Activated naive CD4-positive, alpha-beta T cell treated with anti-CD3 and anti-CD28 coated beads for 36 hours (primary cell): Measurements from ENCODE around the gene SELENON. TPM values are rescaled to one million over a fixed set of nuclear protein-coding genes. Genes with fewer than 3 reads are reported as not detected.
"Not testable (repeated sequence)": the region's sequence is repeated elsewhere in the genome, so short reads cannot be mapped to it uniquely, and the experiment has no call there.

ENCODE experiments used
- CTCF ChIA-PET: fragments of 350-600 bp; sonication (Branson Sonifier 250); formaldehyde crosslinking; loops from one replicate; lab custom pipeline; 2021; ENCODE audit warnings: antibody characterized with exemption; lab: Charles Lee
- DNase-seq: peaks from one replicate; pipeline ENCODE4 v3.0.0-alpha.2; 2020
- H3K27ac Mint-ChIP-seq: one replicate; pipeline ENCODE4 v1.8.0; 2021; ENCODE audit warnings: mild to moderate bottlenecking, mixed read lengths
- H3K27me3 Mint-ChIP-seq: one replicate; pipeline ENCODE4 v1.8.0; 2021; ENCODE audit warnings: low read depth, mixed read lengths
- H3K36me3 Mint-ChIP-seq: one replicate; pipeline ENCODE4 v1.8.0; 2021; ENCODE audit warnings: low read depth, mixed read lengths
- H3K4me1 Mint-ChIP-seq: one replicate; pipeline ENCODE4 v1.8.0; 2021; ENCODE audit warnings: low read depth, mixed read lengths
- H3K4me3 Mint-ChIP-seq: one replicate; pipeline ENCODE4 v1.8.0; 2021; ENCODE audit warnings: mild to moderate bottlenecking, moderate library complexity, mixed read lengths
- H3K9me3 Mint-ChIP-seq: one replicate; pipeline ENCODE4 v1.8.0; 2021; ENCODE audit warnings: mixed read lengths
- intact Hi-C: fragments of 100-400 bp; cut with micrococcal nuclease; formaldehyde crosslinking; loops from one replicate; pipeline ENCODE4 v1.15.1; 2023
- total RNA-seq, 2 experiments: library from RNA; stranded (reverse); gene quantifications; one replicate each; pipeline ENCODE4 v1.2.3, GENCODE V29; 2021

SELENON gene
- total RNA-seq, 2 experiments from 2014 or later = 27.8 to 28.6 TPM

- no peak for DNase-seq
- peaks cover 13% of the 10 kb centered on the region for H3K4me1 Mint-ChIP-seq
- H3K27ac Mint-ChIP-seq = no peak overlapping the region
- H3K36me3 Mint-ChIP-seq = peaks cover 33% of the 10 kb centered on the region
- intact Hi-C loops = no loop called here
- H3K27me3 Mint-ChIP-seq = no peaks in the 10 kb centered on the region
- no peak overlapping the region for H3K4me3 Mint-ChIP-seq
- H3K9me3 Mint-ChIP-seq = no peaks in the 10 kb centered on the region
- CTCF ChIA-PET = no interaction called here
These were observed 28.5 kb downstream of the SELENON start for GRCh38 chr1:25828491-25828890.

GRCh38 chr1:25829046-25829445 is 29.1 kb downstream of the SELENON start:
- H3K36me3 Mint-ChIP-seq = peaks cover 35% of the 10 kb centered on the region
- H3K4me1 Mint-ChIP-seq = peaks cover 13% of the 10 kb centered on the region
- H3K27me3 Mint-ChIP-seq = no peaks in the 10 kb centered on the region
- H3K27ac Mint-ChIP-seq = no peak overlapping the region
- intact Hi-C loops = no loop called here
- DNase-seq = no peak
- no peaks in the 10 kb centered on the region for H3K9me3 Mint-ChIP-seq
- CTCF ChIA-PET = interaction anchor here (0.6 kb wide), 2 partner anchors 10 to 309 kb away, joined by 5 to 10 read pairs; no protein-coding TSS in a partner anchor
- H3K4me3 Mint-ChIP-seq = no peak overlapping the region

GRCh38 chr1:25831569-25832196 is 31.7 kb downstream of the SELENON start:
- Mint-ChIP-seq H3K36me3 (peaks cover 37% of the 10 kb centered on the region), H3K4me3 (no peak overlapping the region), H3K4me1 (peaks cover 13% of the 10 kb centered on the region), H3K27ac (no peak overlapping the region), H3K9me3 (no peaks in the 10 kb centered on the region), H3K27me3 (no peaks in the 10 kb centered on the region)
- DNase-seq = no peak
- CTCF ChIA-PET = interaction anchor here (0.9 to 1.4 kb wide), 3 partner anchors 8 to 63 kb away, joined by 3 to 4 read pairs (median 4); no protein-coding TSS in a partner anchor
- intact Hi-C loops = no loop called here

- intact Hi-C loops = no loop called here
- no peak overlapping the region for H3K4me3 Mint-ChIP-seq
- CTCF ChIA-PET = interaction anchor here (0.9 to 1.4 kb wide), 3 partner anchors 7 to 62 kb away, joined by 3 to 4 read pairs (median 4); no protein-coding TSS in a partner anchor
- no peak for DNase-seq
- peaks cover 35% of the 10 kb centered on the region for H3K36me3 Mint-ChIP-seq
- no peaks in the 10 kb centered on the region for H3K27me3 Mint-ChIP-seq
- H3K4me1 Mint-ChIP-seq = peaks cover 13% of the 10 kb centered on the region
- no peak overlapping the region for H3K27ac Mint-ChIP-seq
- no peaks in the 10 kb centered on the region for H3K9me3 Mint-ChIP-seq
These were observed 32.5 kb downstream of the SELENON start for GRCh38 chr1:25832336-25833037.

- CTCF ChIA-PET = no interaction called here
- Mint-ChIP-seq H3K4me1 (peaks cover 13% of the 10 kb centered on the region), H3K27me3 (no peaks in the 10 kb centered on the region), H3K9me3 (no peaks in the 10 kb centered on the region), H3K36me3 (peaks cover 32% of the 10 kb centered on the region), H3K27ac (no peak overlapping the region), H3K4me3 (no peak overlapping the region)
- no peak for DNase-seq
- intact Hi-C loops = no loop called here
These were observed 33.2 kb downstream of the SELENON start for GRCh38 chr1:25833158-25833557.

GRCh38 chr1:25834894-25835293 is 34.9 kb downstream of the SELENON start:
- Mint-ChIP-seq H3K36me3 (peaks cover 20% of the 10 kb centered on the region), H3K4me1 (peaks cover 13% of the 10 kb centered on the region), H3K9me3 (peaks cover under 1% of the 10 kb centered on the region), H3K4me3 (no peak overlapping the region), H3K27me3 (no peaks in the 10 kb centered on the region), H3K27ac (no peak overlapping the region)
- CTCF ChIA-PET = no interaction called here
- intact Hi-C loops = loop anchor here (5.0 kb wide), 1 partner anchor 62 kb away; no protein-coding TSS in a partner anchor
- DNase-seq = no peak

GRCh38 chr1:25836695-25837094 is 36.7 kb downstream of the SELENON start:
- H3K27ac Mint-ChIP-seq = no peak overlapping the region
- H3K9me3 Mint-ChIP-seq = peaks cover 5% of the 10 kb centered on the region
- H3K4me1 Mint-ChIP-seq = peaks cover 8% of the 10 kb centered on the region
- no peak overlapping the region for H3K4me3 Mint-ChIP-seq
- peaks cover 19% of the 10 kb centered on the region for H3K36me3 Mint-ChIP-seq
- no peak for DNase-seq
- intact Hi-C loops = loop anchor here (2.0 to 5.0 kb wide), 2 partner anchors 61 to 162 kb away; partner anchors contain the start of gene PAFAH2
- no peaks in the 10 kb centered on the region for H3K27me3 Mint-ChIP-seq
- CTCF ChIA-PET = interaction anchor here (0.6 kb wide), 1 partner anchor 42 kb away, joined by 3 read pairs; no protein-coding TSS in a partner anchor

- intact Hi-C loops = loop anchor here (2.0 to 5.0 kb wide), 2 partner anchors 60 to 161 kb away; partner anchors contain the start of gene PAFAH2
- no peak for DNase-seq
- Mint-ChIP-seq H3K9me3 (peaks cover 5% of the 10 kb centered on the region), H3K27me3 (no peaks in the 10 kb centered on the region), H3K36me3 (peaks cover 17% of the 10 kb centered on the region), H3K4me1 (peaks cover 1% of the 10 kb centered on the region), H3K27ac (no peak overlapping the region), H3K4me3 (no peak overlapping the region)
- CTCF ChIA-PET = interaction anchor here (0.6 kb wide), 1 partner anchor 41 kb away, joined by 3 read pairs; no protein-coding TSS in a partner anchor
These were observed 37.4 kb downstream of the SELENON start for GRCh38 chr1:25837262-25837875.

- not testable (repeated sequence) for H3K4me1 Mint-ChIP-seq, H3K27ac Mint-ChIP-seq, H3K4me3 Mint-ChIP-seq, H3K27me3 Mint-ChIP-seq, DNase-seq, H3K36me3 Mint-ChIP-seq, H3K9me3 Mint-ChIP-seq
- intact Hi-C loops = loop anchor here (5.0 kb wide), 1 partner anchor 57 kb away; no protein-coding TSS in a partner anchor
- CTCF ChIA-PET = interaction anchor here (0.6 to 0.9 kb wide), 4 partner anchors 8 to 1980 kb away, joined by 3 to 4 read pairs (median 4); no protein-coding TSS in a partner anchor
These were observed 39.8 kb downstream of the SELENON start for GRCh38 chr1:25839808-25840207.

- Mint-ChIP-seq H3K4me3 (no peak overlapping the region), H3K27me3 (no peaks in the 10 kb centered on the region), H3K36me3 (peaks cover 4% of the 10 kb centered on the region), H3K27ac (no peak overlapping the region), H3K9me3 (peaks cover 5% of the 10 kb centered on the region), H3K4me1 (peaks cover 2% of the 10 kb centered on the region)
- DNase-seq = no peak
- CTCF ChIA-PET = no interaction called here
- intact Hi-C loops = no loop called here
These were observed 43.5 kb downstream of the SELENON start for GRCh38 chr1:25843483-25843882.

- intact Hi-C loops = no loop called here
These were observed 44.7 kb downstream of the SELENON start for GRCh38 chr1:25844536-25845337.

More at GRCh38 chr1:25844536-25845337, 44.7 kb downstream of the SELENON start:
- no peak for DNase-seq
- Mint-ChIP-seq H3K4me1 (peaks cover 2% of the 10 kb centered on the region), H3K36me3 (peaks cover 3% of the 10 kb centered on the region), H3K4me3 (no peak overlapping the region), H3K27ac (no peak overlapping the region), H3K9me3 (peaks cover 5% of the 10 kb centered on the region), H3K27me3 (no peaks in the 10 kb centered on the region)
- CTCF ChIA-PET = interaction anchor here (1.0 to 1.7 kb wide), 2 partner anchors 30 to 157 kb away, joined by 5 read pairs; partner anchors contain the start of gene PAQR7
